SW480 (cell line): Measurements from ENCODE around the gene LGI2.
"Not testable (repeated sequence)": the region's sequence is repeated elsewhere in the genome, so short reads cannot be mapped to it uniquely, and the experiment has no call there.

Source experiments
- DNase-seq: peaks from one replicate; pipeline ENCODE4 v3.0.0-alpha.2; 2016; ENCODE audit warnings: low spot score

LGI2 gene, protein sequence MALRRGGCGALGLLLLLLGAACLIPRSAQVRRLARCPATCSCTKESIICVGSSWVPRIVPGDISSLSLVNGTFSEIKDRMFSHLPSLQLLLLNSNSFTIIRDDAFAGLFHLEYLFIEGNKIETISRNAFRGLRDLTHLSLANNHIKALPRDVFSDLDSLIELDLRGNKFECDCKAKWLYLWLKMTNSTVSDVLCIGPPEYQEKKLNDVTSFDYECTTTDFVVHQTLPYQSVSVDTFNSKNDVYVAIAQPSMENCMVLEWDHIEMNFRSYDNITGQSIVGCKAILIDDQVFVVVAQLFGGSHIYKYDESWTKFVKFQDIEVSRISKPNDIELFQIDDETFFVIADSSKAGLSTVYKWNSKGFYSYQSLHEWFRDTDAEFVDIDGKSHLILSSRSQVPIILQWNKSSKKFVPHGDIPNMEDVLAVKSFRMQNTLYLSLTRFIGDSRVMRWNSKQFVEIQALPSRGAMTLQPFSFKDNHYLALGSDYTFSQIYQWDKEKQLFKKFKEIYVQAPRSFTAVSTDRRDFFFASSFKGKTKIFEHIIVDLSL

DNA sequence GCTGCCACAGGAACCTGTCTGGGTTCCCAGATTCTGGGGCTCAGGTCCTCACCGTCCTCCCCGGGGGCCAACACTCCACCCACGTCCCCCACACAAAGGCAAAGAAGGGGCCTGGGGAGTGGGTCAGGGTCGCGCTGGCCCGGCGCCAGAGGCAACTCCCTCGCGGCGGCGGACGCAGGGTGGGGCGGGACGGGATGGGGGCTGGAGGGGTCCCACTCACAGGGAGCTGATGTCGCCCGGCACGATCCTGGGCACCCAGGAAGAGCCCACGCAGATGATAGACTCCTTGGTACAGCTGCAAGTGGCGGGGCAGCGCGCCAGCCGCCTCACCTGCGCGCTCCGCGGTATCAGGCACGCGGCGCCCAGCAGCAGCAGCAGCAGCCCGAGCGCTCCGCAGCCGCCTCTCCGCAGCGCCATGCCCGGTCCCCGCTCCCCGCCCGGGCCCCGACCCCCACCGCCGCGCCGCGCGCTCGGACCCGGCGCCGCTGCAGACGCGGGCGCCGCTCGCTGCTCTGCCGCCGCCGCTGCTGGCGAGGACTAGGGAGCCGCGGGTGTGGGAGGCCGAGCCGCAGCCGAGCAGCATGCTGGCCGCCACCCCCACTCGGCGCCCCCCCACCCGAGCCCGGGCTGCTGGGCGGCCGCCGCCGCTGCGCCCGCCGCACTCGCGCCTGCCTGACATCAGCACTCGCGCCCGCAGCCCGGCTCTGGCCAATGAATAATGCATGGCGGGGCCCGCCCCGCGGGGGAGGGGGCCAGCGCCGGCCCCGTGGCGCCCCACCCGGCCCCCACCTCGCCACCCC, at the start of gene LGI2:
LGI2 (minus strand) TSS at position 670 of the 800 bp plus-strand sequence; CDS start at position 417, 253 bp downstream.
- no peak for DNase-seq

DNA sequence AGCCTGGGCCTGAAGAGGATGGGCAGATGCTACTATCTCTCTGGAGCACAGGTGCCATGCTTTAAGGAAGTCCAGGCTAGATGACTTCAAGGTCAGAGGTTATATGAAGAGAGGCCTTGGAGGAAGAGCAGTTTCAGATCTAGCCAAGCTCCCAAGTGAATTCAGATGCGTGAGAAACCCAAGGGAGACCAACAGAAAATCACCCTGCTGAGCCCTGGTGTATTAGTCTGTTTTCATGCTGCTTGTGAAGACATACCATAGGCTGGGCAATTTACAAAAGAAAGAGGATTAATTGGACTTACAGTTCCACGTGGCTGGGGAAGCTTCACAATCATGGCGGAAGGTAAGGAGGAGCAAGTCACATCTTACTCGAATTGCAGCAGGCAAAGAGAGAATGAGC, 47.8 kb upstream of the LGI2 start:
- no peak for DNase-seq

DNA sequence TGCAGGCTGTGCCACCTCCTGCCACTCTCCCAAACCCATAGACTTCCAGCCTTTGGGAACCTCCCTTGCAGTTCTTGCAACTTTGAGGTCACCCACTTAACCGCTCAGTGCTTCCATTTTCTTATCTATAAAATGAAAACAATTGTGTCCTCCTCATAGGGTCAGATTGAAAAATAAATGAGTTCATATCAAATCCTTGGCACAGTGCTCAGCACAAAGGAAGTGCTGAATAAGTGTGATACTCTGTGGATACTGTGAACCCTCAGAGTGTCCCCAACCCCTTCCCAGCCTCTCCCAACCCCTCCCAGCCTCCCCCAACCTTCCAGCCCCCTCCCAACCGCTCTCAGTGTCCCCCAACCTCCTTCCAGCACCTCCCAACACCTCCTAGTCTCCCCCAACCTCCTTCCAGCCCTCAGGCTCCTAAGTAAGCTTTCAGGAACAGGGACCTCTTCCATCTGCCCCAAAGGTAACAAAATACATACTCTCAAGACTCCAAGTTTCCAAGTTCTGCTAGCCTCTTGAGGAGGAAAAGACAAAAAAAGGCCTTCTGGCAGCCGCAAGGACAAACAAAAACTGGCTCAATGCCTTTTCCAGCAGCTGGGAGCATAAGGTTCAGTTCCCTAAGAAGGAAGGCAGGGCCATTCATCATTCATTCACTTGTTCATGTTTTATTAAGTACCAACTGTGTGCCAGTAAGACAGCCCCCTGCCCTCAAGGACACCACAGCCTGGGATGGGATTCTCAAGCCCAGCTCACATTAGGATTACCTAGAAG, 46.1 kb upstream of the LGI2 start:
- no peak for DNase-seq

DNA sequence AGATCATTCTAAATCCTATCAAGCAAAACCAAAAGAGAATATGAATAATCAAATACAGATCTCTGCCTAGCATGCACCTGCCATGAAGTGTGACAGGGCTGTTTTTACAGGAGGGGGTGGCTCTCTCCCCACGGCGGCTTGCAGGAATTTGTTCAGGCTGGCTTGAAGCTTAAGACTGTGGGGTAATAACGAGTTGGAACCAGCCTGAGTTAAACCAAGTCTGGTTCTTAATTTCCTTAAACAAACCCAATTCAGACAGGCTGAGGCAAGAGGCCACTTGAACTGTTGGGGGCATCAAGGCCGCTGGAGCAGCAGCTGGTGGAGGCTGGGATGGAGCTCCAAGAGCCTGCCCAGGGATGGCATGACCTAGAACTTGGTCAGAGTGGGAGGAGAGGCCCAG, 45.1 kb upstream of the LGI2 start:
- no peak for DNase-seq

GRCh38 chr4:25075129-25075528, 44.4 kb upstream of the LGI2 start:
- DNase-seq: no peak

GRCh38 chr4:25070545-25070944, 39.8 kb upstream of the LGI2 start:
- no peak for DNase-seq

GRCh38 chr4:25069014-25069413, 38.3 kb upstream of the LGI2 start:
- no peak for DNase-seq

- DNase-seq: no peak
These were observed 37.6 kb upstream of the LGI2 start for GRCh38 chr4:25068386-25068785.

GRCh38 chr4:25065932-25066590, 35.3 kb upstream of the LGI2 start:
- no peak for DNase-seq

- DNase-seq: no peak
These were observed 34.7 kb upstream of the LGI2 start for GRCh38 chr4:25065431-25065858.

DNA sequence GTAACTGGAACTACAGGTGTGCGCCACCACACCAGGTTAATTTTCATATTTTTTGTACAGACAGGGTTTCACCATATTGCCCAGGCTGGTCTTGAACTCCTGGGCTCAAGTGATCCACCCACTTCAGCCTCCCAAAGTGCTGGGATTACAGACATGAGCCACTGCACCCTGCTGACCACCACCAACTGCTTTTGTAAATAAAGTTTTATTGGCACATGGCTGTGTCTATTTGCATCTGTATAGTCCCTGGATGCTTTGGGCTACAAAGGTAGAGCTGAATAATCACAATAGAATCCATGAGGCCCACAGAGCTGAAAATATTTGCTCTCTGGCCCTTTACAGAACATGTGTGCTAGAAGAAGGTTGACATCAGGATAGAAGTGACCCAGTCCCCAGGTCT, 33.7 kb upstream of the LGI2 start:
- DNase-seq: not testable (repeated sequence)

GRCh38 chr4:25063116-25063515, 32.4 kb upstream of the LGI2 start:
- DNase-seq: no peak

- DNase-seq: no peak
These were observed 31.4 kb upstream of the LGI2 start for GRCh38 chr4:25062098-25062497.

GRCh38 chr4:25061602-25062001, 30.9 kb upstream of the LGI2 start:
- DNase-seq: no peak

- DNase-seq: no peak
These were observed 30.2 kb upstream of the LGI2 start for GRCh38 chr4:25060963-25061340.

DNA sequence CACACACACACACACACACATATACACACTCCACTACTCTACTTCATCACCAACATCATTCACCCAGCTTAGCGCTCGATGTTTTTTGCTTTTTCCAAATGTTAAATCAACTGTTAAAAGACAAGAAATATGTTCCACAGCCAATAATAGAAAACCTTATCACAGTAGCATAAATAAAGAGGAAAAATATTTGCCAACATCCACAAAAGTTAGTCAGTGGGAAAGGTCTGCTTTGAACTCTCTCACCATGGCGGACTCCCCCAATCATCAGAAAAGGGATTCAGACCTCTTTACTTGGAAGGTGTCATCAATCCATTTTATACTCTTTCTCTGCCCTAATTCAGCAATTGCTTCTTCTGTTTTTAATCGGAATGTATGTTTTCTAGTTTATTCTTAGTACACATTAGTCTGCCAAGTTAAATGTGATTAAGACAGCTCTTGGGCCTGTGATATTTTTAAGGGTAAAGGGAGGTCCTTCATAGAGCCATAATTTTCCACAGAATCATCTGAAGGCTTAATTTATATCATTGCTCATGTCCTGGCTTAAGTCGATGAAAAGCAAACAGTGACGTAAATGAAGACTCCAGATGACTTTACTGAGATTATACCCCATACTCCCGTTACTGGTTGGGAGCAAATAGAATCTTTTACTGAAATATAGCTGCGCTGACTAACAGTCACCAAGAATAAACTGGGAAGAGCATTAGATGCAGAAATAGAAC, 29.7 kb upstream of the LGI2 start:
- no peak for DNase-seq

GRCh38 chr4:25059791-25060190, 29.0 kb upstream of the LGI2 start:
- DNase-seq: no peak

DNA sequence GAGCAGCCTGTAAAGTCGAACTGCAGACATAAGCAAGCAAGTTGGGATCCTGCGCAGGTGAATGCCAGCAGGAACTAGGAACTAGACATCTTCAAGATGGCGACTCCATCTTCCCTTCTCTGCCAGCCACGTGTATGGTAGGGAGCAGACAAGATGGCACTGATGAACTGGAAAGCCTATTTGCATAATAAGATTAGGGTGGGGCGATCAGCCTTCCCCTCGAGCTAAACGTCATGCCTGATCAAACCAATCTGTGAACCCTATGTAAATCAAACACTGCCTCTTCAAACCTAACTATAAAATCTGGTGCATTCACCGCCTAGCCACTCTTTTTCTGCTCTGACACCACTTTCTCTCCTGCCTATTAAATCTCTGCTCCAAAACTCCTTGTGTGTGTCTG, 28.1 kb upstream of the LGI2 start:
- DNase-seq: no peak

DNA sequence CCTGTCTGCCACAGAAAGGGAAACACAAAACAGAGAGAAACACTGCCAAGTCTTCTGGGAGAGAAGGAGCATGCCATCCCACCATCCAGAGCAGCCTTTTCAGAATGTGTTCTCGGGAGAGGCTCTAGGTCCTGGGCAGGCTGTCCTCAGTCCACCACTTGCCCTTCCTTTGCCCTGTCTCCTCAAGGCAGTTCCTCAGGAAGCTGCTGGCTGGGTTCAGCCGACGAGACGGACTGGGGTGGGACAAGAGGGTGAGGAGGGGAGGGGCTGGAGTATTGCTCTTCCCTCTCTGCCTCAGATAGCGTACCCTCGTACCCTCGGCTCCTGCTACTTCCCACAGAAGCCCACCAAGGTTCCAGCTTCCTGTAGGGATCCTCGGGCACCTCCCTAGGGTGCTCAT, 26.6 kb upstream of the LGI2 start:
- no peak for DNase-seq

GRCh38 chr4:25052037-25052436, 21.3 kb upstream of the LGI2 start:
- DNase-seq: not testable (repeated sequence)

DNA sequence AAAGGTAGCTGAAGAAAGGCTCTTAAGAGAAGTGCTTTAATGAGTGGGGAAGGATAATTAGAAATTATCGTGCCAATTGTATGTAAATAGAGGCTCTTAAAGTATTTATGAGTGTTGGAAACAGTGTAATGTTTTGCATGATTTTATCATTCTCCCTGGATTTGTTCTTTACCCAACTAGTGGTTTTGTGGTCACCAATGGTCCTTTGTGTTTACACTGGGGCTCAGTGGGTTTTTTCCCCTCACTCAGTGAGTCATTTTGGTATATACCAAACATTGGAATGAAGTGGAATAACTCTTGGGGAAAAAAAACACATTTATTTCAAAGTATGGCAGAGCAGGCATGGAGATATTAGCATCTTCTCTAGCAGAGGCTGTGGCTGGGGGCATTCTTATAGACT, 20.8 kb upstream of the LGI2 start:
- DNase-seq: no peak
